GM12874 (cell line): ENCODE data around the gene BMP2.
A peak's percentile ranks its signal among the peaks of the same experiment; 100 is the strongest.

Source experiments
- CTCF ChIP-seq: IDR thresholded peaks from 2 replicates; pipeline ENCODE4 v1.5.1; 2011; ENCODE audit warnings: low read depth, mild to moderate bottlenecking, control low read depth, low read length, moderate library complexity; ENCODE audit not compliant: insufficient read depth

The BMP2 gene

DNA sequence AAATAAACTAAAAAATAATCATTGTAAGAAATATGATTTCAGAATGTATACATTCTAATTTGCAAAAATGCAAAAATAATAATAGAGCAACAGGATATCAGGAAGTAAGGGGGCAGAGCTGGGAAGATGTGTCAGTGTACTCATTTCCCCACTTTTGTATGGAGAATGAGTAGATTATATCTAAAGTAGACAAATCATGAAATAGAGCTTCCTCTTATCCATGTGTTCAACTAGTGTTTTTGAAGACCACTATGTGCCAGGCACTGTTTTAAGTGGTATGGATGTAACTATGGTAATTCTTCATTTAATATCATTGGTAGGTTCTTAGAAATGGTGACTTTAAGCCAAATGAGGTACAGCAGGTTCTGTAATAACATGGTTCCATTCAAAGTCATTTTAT, 17.0 kb upstream of the BMP2 start:
- no peak for TF ChIP-seq CTCF

GRCh38 chr20:6756693-6757595, 10.5 kb upstream of the BMP2 start:
- no peak for TF ChIP-seq CTCF

DNA sequence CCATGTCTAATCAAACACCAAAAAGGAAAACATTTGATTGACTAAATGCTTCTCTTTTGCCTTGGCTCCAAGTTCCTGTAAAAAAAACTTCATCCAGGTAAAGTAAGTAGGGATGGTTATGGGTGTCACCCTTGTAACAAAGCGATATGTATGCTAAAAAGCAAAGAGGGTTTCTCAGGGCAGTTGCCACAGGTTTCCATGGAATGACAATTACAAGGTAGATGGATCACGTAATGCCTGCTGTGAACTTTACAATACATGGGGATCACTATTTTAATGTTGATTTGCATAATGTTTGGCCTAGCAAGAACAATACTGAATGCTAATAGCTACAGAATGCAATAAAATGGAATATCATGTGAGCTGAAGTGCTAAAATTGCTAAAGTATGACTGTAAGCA, 2.9 kb upstream of the BMP2 start:
- no peak for TF ChIP-seq CTCF

- TF ChIP-seq CTCF = peak; percentile 28; the same call in 1 of the 2 replicates
Measured at GRCh38 chr20:6765469-6766058, 1.9 kb upstream of the BMP2 start.

DNA sequence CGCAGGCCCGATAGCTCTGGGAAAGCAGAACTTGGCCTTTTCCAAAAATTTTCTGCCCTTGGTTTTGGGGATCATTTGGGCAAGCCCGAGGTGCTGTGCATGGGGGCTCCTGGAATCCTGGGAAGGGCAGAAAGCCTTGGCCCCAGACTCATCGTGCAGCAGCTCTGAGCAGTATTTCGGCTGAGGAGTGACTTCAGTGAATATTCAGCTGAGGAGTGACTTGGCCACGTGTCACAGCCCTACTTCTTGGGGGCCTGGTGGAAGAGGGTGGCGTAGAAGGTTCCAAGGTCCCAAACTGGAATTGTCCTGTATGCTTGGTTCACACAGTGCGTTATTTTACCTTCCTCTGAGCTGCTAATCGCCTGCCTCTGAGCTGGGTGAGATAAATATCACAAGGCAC, 1.1 kb upstream of the BMP2 start:
- no peak for TF ChIP-seq CTCF

- TF ChIP-seq CTCF = 0 out of 2 replicates have a peak, but pooled peaks have one; percentile 11
Measured at GRCh38 chr20:6767126-6767535, 355 bp upstream of the BMP2 start.

DNA sequence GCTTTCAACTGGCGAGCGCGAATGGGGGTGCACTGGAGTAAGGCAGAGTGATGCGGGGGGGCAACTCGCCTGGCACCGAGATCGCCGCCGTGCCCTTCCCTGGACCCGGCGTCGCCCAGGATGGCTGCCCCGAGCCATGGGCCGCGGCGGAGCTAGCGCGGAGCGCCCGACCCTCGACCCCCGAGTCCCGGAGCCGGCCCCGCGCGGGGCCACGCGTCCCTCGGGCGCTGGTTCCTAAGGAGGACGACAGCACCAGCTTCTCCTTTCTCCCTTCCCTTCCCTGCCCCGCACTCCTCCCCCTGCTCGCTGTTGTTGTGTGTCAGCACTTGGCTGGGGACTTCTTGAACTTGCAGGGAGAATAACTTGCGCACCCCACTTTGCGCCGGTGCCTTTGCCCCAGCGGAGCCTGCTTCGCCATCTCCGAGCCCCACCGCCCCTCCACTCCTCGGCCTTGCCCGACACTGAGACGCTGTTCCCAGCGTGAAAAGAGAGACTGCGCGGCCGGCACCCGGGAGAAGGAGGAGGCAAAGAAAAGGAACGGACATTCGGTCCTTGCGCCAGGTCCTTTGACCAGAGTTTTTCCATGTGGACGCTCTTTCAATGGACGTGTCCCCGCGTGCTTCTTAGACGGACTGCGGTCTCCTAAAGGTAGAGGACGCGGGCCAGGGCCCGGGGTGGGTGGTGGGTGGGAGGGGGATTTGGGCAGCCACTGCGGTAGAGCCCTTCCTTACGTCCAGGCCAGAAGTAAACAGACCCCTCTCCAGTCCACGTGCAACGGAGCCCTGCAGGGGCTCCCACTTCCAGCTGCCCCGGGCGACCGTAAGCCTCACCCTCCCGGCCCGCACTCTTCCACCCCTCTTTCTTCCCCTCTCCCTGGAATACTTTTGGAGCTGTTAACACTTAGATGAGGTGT, 998 bp downstream of the BMP2 start:
- TF ChIP-seq CTCF = no peak
